IPS-15b (cell line): Measurements from ENCODE around the gene NCMAP.
"Not testable (repeated sequence)": the region's sequence is repeated elsewhere in the genome, so short reads cannot be mapped to it uniquely, and the experiment has no call there.

Experiments used
- H3K27me3 ChIP-seq: one replicate; pipeline ENCODE4 v1.6.1; 2013; ENCODE audit warnings: low read length; ENCODE audit not compliant: control insufficient read depth, insufficient read depth
- H3K36me3 ChIP-seq: one replicate; pipeline ENCODE4 v1.6.1; 2013; ENCODE audit warnings: low read length; ENCODE audit not compliant: control insufficient read depth, insufficient read depth
- H3K4me1 ChIP-seq: one replicate; pipeline ENCODE4 v1.6.1; 2013; ENCODE audit warnings: mild to moderate bottlenecking, low read length; ENCODE audit not compliant: control insufficient read depth, insufficient read depth
- H3K4me3 ChIP-seq: one replicate; pipeline ENCODE4 v1.5.1; 2013; ENCODE audit warnings: low read depth, low read length
- H3K9ac ChIP-seq: one replicate; pipeline ENCODE4 v1.6.1; 2013; ENCODE audit warnings: low read depth, mild to moderate bottlenecking, low read length
- H3K9me3 ChIP-seq: one replicate; pipeline ENCODE4 v1.6.1; 2013; ENCODE audit warnings: mild to moderate bottlenecking, low read length; ENCODE audit not compliant: control insufficient read depth, insufficient read depth

The NCMAP gene

GRCh38 chr1:24526940-24527542 is 28.8 kb upstream of the NCMAP start:
- Histone ChIP-seq H3K36me3 (no peaks in the 10 kb centered on the region), H3K27me3 (no peaks in the 10 kb centered on the region), H3K9ac (no peak overlapping the region), H3K4me1 (no peaks in the 10 kb centered on the region), H3K4me3 (no peak overlapping the region), H3K9me3 (no peaks in the 10 kb centered on the region)

- no peaks in the 10 kb centered on the region for H3K27me3 ChIP-seq
- no peaks in the 10 kb centered on the region for H3K4me1 ChIP-seq
- no peaks in the 10 kb centered on the region for H3K9me3 ChIP-seq
- H3K36me3 ChIP-seq: no peaks in the 10 kb centered on the region
- no peak overlapping the region for H3K4me3 ChIP-seq
- H3K9ac ChIP-seq: no peak overlapping the region
These were observed 27.1 kb upstream of the NCMAP start for GRCh38 chr1:24528744-24529143.

GRCh38 chr1:24529292-24529691 is 26.6 kb upstream of the NCMAP start:
- not testable (repeated sequence) for H3K36me3 ChIP-seq, H3K9ac ChIP-seq, H3K27me3 ChIP-seq, H3K4me3 ChIP-seq, H3K9me3 ChIP-seq, H3K4me1 ChIP-seq

GRCh38 chr1:24535021-24535424 is 20.9 kb upstream of the NCMAP start:
- Histone ChIP-seq H3K4me3 (no peak overlapping the region), H3K4me1 (peaks cover 11% of the 10 kb centered on the region), H3K9ac (no peak overlapping the region)

GRCh38 chr1:24535778-24536177 is 20.1 kb upstream of the NCMAP start:
- Histone ChIP-seq H3K4me3 (no peak overlapping the region), H3K36me3 (no peaks in the 10 kb centered on the region), H3K27me3 (no peaks in the 10 kb centered on the region), H3K4me1 (peaks cover 15% of the 10 kb centered on the region), H3K9ac (no peak overlapping the region), H3K9me3 (no peaks in the 10 kb centered on the region)

More at GRCh38 chr1:24535021-24535424, 20.9 kb upstream of the NCMAP start:
- Histone ChIP-seq H3K9me3 (no peaks in the 10 kb centered on the region), H3K27me3 (no peaks in the 10 kb centered on the region), H3K36me3 (no peaks in the 10 kb centered on the region)

- no peak overlapping the region for H3K9ac ChIP-seq
- H3K27me3 ChIP-seq: no peaks in the 10 kb centered on the region
- no peaks in the 10 kb centered on the region for H3K9me3 ChIP-seq
- peaks cover 21% of the 10 kb centered on the region for H3K4me1 ChIP-seq
- H3K4me3 ChIP-seq: no peak overlapping the region
- H3K36me3 ChIP-seq: no peaks in the 10 kb centered on the region
These were observed 19.5 kb upstream of the NCMAP start for GRCh38 chr1:24536391-24536840.

- Histone ChIP-seq H3K27me3 (no peaks in the 10 kb centered on the region), H3K9me3 (no peaks in the 10 kb centered on the region), H3K9ac (no peak overlapping the region), H3K4me3 (no peak overlapping the region), H3K36me3 (no peaks in the 10 kb centered on the region), H3K4me1 (peaks cover 19% of the 10 kb centered on the region)
These were observed 15.6 kb upstream of the NCMAP start for GRCh38 chr1:24540051-24540905.

GRCh38 chr1:24540906-24541710 is 14.8 kb upstream of the NCMAP start:
- no peaks in the 10 kb centered on the region for H3K9me3 ChIP-seq
- H3K36me3 ChIP-seq: no peaks in the 10 kb centered on the region
- H3K27me3 ChIP-seq: no peaks in the 10 kb centered on the region
- no peak overlapping the region for H3K4me3 ChIP-seq
- H3K9ac ChIP-seq: peak overlapping the region; percentile 5
- peaks cover 19% of the 10 kb centered on the region for H3K4me1 ChIP-seq

GRCh38 chr1:24541711-24542346 is 14.1 kb upstream of the NCMAP start:
- Histone ChIP-seq H3K9me3 (no peaks in the 10 kb centered on the region), H3K36me3 (no peaks in the 10 kb centered on the region), H3K9ac (peak overlapping the region; percentile 5), H3K27me3 (no peaks in the 10 kb centered on the region), H3K4me1 (peaks cover 15% of the 10 kb centered on the region), H3K4me3 (no peak overlapping the region)

GRCh38 chr1:24544239-24544638 is 11.6 kb upstream of the NCMAP start:
- H3K4me1 ChIP-seq: peaks cover 14% of the 10 kb centered on the region
- no peak overlapping the region for H3K9ac ChIP-seq
- no peaks in the 10 kb centered on the region for H3K27me3 ChIP-seq
- no peak overlapping the region for H3K4me3 ChIP-seq
- H3K36me3 ChIP-seq: no peaks in the 10 kb centered on the region
- no peaks in the 10 kb centered on the region for H3K9me3 ChIP-seq

GRCh38 chr1:24545662-24546061 is 10.2 kb upstream of the NCMAP start:
- Histone ChIP-seq H3K4me3 (no peak overlapping the region), H3K4me1 (peaks cover 11% of the 10 kb centered on the region), H3K36me3 (no peaks in the 10 kb centered on the region), H3K27me3 (no peaks in the 10 kb centered on the region), H3K9me3 (no peaks in the 10 kb centered on the region), H3K9ac (no peak overlapping the region)
